HEK293 (cell line): Measurements from ENCODE around the gene CLTC.

Experiments used
- CTCF ChIA-PET: fragments of 350-600 bp; formaldehyde crosslinking; extraction: SDS; loops from one replicate; lab custom pipeline; 2021; ENCODE audit warnings: antibody characterized with exemption; lab: Yijun Ruan, JAX
- POLR2A ChIA-PET: fragments of 300-600 bp; formaldehyde crosslinking; extraction: SDS; loops from one replicate; lab custom pipeline; 2020; ENCODE audit warnings: antibody characterized with exemption, inconsistent platforms; lab: Yijun Ruan, JAX
- H3K27ac ChIP-seq: fragments of 200-500 bp; sonication (Bioruptor generic); 2 replicates; pipeline ENCODE4 v1.5.1; 2014; ENCODE audit warnings: low read depth, low read length, control low read depth, inconsistent platforms; ENCODE audit errors: extremely low read depth
- H3K36me3 ChIP-seq, 2 experiments: fragments of 200-500 bp in 1 of 2; sonication (Bioruptor generic) in 1 of 2; 1 replicate in 1 of 2; 2 replicates in 1 of 2; pipeline ENCODE4 v1.5.1; 2014 to 2017; ENCODE audit warnings: inconsistent platforms in 2 of 2, low read length in 2 of 2; ENCODE audit not compliant: control insufficient read depth in 2 of 2, insufficient read depth in 1 of 2
- H3K4me1 ChIP-seq: fragments of 200-500 bp; sonication (Bioruptor generic); 2 replicates; pipeline ENCODE4 v1.5.1; 2014; ENCODE audit warnings: mild to moderate bottlenecking, low read length, inconsistent platforms; ENCODE audit not compliant: control insufficient read depth, insufficient read depth
- H3K4me3 ChIP-seq: 2 replicates; pipeline ENCODE4 v1.5.1; 2011; ENCODE audit warnings: low read depth, mild to moderate bottlenecking, control low read depth, low read length, moderate library complexity
- H3K9me3 ChIP-seq: fragments of 200-500 bp; sonication (Bioruptor generic); 2 replicates; pipeline ENCODE4 v1.5.1; 2014; ENCODE audit warnings: low read depth, low read length, inconsistent platforms; ENCODE audit not compliant: control insufficient read depth, insufficient read depth
- GLI4 ChIP-seq: fragments of 450-650 bp; formaldehyde crosslinking; IDR thresholded peaks from 2 replicates; pipeline ENCODE4 v1.5.1; 2016; ENCODE audit warnings: missing biosample characterization, missing genetic modification characterization
- GLIS1 ChIP-seq: fragments of 450-650 bp; formaldehyde crosslinking; IDR thresholded peaks from 2 replicates; pipeline ENCODE4 v1.5.1; 2016; ENCODE audit warnings: missing biosample characterization, missing genetic modification characterization
- KLF8 ChIP-seq: fragments of 450-650 bp; formaldehyde crosslinking; IDR thresholded peaks from 2 replicates; pipeline ENCODE4 v1.5.1; 2016; ENCODE audit warnings: missing biosample characterization, missing genetic modification characterization
- OVOL3 ChIP-seq: fragments of 450-650 bp; formaldehyde crosslinking; IDR thresholded peaks from 2 replicates; pipeline ENCODE4 v1.5.1; 2016; ENCODE audit warnings: missing biosample characterization, missing genetic modification characterization
- SALL2 ChIP-seq: fragments of 450-650 bp; formaldehyde crosslinking; IDR thresholded peaks from 2 replicates; pipeline ENCODE4 v1.5.0; 2017; ENCODE audit warnings: missing biosample characterization, mild to moderate bottlenecking, missing genetic modification characterization, borderline replicate concordance
- ZBTB7A ChIP-seq: fragments of 450-650 bp; formaldehyde crosslinking; IDR thresholded peaks from 2 replicates; pipeline ENCODE4 v1.5.1; 2016; ENCODE audit warnings: low read depth, missing biosample characterization, missing genetic modification characterization
- ZNF112 ChIP-seq: fragments of 450-650 bp; formaldehyde crosslinking; IDR thresholded peaks from 2 replicates; pipeline ENCODE4 v1.5.0; 2017; ENCODE audit warnings: missing biosample characterization, missing genetic modification characterization
- ZNF169 ChIP-seq: fragments of 450-650 bp; formaldehyde crosslinking; IDR thresholded peaks from 2 replicates; pipeline ENCODE4 v1.5.1; 2016; ENCODE audit warnings: missing biosample characterization, missing genetic modification characterization
- ZNF239 ChIP-seq: fragments of 450-650 bp; formaldehyde crosslinking; IDR thresholded peaks from 2 replicates; pipeline ENCODE4 v1.5.1; 2016; ENCODE audit warnings: missing biosample characterization, missing genetic modification characterization
- ZNF248 ChIP-seq: fragments of 450-650 bp; formaldehyde crosslinking; IDR thresholded peaks from 2 replicates; pipeline ENCODE4 v1.5.1; 2017; ENCODE audit warnings: missing biosample characterization, missing genetic modification characterization
- ZNF341 ChIP-seq: fragments of 450-650 bp; formaldehyde crosslinking; IDR thresholded peaks from 2 replicates; pipeline ENCODE4; 2016; ENCODE audit warnings: low read depth, missing biosample characterization, missing genetic modification characterization
- ZNF366 ChIP-seq: fragments of 450-650 bp; formaldehyde crosslinking; conservative IDR thresholded peaks from 2 replicates; pipeline ENCODE4 v1.5.1; 2016; ENCODE audit warnings: missing biosample characterization, missing genetic modification characterization
- ZNF544 ChIP-seq: fragments of 450-650 bp; formaldehyde crosslinking; IDR thresholded peaks from 2 replicates; pipeline ENCODE4 v1.5.0; 2017; ENCODE audit warnings: missing biosample characterization, missing genetic modification characterization
- ZNF560 ChIP-seq: fragments of 450-650 bp; formaldehyde crosslinking; IDR thresholded peaks from 2 replicates; pipeline ENCODE4 v1.5.1; 2017; ENCODE audit warnings: missing biosample characterization, missing genetic modification characterization, borderline replicate concordance
- ZNF626 ChIP-seq: fragments of 450-650 bp; sonication (Bioruptor Pico); formaldehyde crosslinking; IDR thresholded peaks from 2 replicates; pipeline ENCODE4 v1.5.1; 2018; ENCODE audit warnings: missing biosample characterization, missing genetic modification characterization, inconsistent platforms
- ZNF658 ChIP-seq: fragments of 450-650 bp; formaldehyde crosslinking; IDR thresholded peaks from 2 replicates; pipeline ENCODE4; 2016; ENCODE audit warnings: missing biosample characterization, missing genetic modification characterization
- ZNF670 ChIP-seq: fragments of 450-650 bp; formaldehyde crosslinking; IDR thresholded peaks from 2 replicates; pipeline ENCODE4 v1.5.1; 2016; ENCODE audit warnings: missing biosample characterization, missing genetic modification characterization, low read depth
- ZNF792 ChIP-seq: fragments of 450-650 bp; formaldehyde crosslinking; IDR thresholded peaks from 2 replicates; pipeline ENCODE4 v1.5.1; 2016; ENCODE audit warnings: missing biosample characterization, missing genetic modification characterization
- ZNF830 ChIP-seq: fragments of 450-650 bp; IDR thresholded peaks from 2 replicates; pipeline ENCODE4 v1.5.0; 2018; ENCODE audit warnings: missing biosample characterization, missing genetic modification characterization, low read depth, mild to moderate bottlenecking, moderate library complexity
- TF ChIP-seq, protein P1 (sequence below): fragments of 450-650 bp; formaldehyde crosslinking; IDR thresholded peaks from 2 replicates; pipeline ENCODE4 v1.5.1; 2016; ENCODE audit warnings: missing biosample characterization, missing genetic modification characterization
- TF ChIP-seq, protein P2 (sequence below): fragments of 450-650 bp; formaldehyde crosslinking; IDR thresholded peaks from 2 replicates; pipeline ENCODE4 v1.5.1; 2017; ENCODE audit warnings: missing biosample characterization, missing genetic modification characterization
- TF ChIP-seq, protein P3 (sequence below): fragments of 450-650 bp; formaldehyde crosslinking; IDR thresholded peaks from 2 replicates; pipeline ENCODE4 v1.5.1; 2016; ENCODE audit warnings: missing biosample characterization, missing genetic modification characterization
- TF ChIP-seq, protein P4 (sequence below): fragments of 450-650 bp; formaldehyde crosslinking; IDR thresholded peaks from 2 replicates; pipeline ENCODE4 v1.5.1; 2016; ENCODE audit warnings: missing biosample characterization, missing genetic modification characterization

The CLTC gene

DNA sequence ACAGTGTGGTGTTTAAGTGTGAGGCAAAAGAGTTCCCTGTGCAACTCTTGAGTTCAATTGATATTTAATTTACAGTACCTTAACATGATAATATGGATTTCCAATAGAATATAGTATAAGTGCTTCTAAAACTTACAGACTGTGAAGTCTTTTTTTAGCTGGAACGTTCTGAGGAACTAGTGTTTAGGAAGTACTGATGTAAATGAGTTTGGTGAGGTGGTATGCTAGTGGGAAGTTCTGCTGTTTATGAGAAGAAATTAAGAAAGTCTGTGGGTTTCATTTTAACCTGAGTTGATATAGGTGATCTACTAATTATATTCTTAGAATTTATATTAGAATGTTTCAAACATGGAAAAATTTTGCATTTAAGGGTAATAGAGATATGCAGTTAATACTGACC, 55.5 kb downstream of the CLTC start:
- H3K9me3 ChIP-seq, result no peaks in the 10 kb centered on the region
- TF ChIP-seq ZNF626 (tag by site-specific recombination), result no peak
- no peak for TF ChIP-seq ZNF341 (tag by site-specific recombination)
- ChIA-PET CTCF (interaction anchor here (0.9 to 1.7 kb wide), 4 partner anchors 10 to 365 kb away, joined by 3 to 12 read pairs (median 4); no protein-coding TSS in a partner anchor), POLR2A (interaction anchor here (1.2 to 1.5 kb wide), 3 partner anchors 32 to 56 kb away, joined by 3 to 5 read pairs (median 4); partner anchors contain the start of genes CLTC, PTRH2 and VMP1)
- no peaks in the 10 kb centered on the region for H3K4me1 ChIP-seq
- H3K27ac ChIP-seq, result no peak overlapping the region
- no peak overlapping the region for H3K4me3 ChIP-seq
- peaks cover 88 to 95% of the 10 kb centered on the region in 2 experiments for H3K36me3 ChIP-seq

DNA sequence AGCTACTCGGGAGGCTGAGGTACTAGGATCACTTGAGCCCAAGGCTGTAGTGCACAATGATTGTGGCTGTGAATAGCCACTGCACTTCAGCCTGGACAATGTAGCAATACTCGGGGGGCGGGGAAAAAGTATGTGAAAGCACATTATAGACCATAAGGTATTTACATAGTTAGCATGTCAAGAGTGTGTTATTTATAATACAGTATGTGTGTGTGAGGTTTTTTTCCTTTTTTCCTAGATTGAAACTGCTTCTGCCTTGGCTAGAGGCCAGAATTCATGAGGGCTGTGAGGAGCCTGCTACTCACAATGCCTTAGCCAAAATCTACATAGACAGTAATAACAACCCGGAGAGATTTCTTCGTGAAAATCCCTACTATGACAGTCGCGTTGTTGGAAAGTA, 57.0 kb downstream of the CLTC start:
- POLR2A ChIA-PET, result interaction anchor here (0.6 to 1.5 kb wide), 2 partner anchors 11 to 57 kb away, joined by 4 to 5 read pairs; partner anchors contain the start of gene CLTC

DNA sequence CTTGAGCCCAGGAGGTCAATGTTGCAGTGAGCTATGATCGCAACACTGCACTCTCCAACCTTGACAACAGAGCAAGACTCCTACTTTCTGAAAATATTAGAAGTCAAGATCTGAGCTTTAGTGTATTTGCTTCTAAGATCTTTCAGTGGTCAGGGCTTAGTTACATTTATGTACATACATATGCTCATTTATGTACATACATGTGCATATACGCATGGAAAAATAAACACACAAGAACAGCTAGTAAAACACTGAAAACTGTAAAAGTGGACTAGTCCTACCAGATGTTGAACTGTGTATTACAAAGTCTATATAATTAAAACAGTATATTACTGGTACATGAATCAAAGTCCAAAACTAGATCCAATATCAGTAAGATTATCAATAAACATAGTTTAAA, 59.2 kb downstream of the CLTC start:
- ChIA-PET CTCF (interaction anchor here (0.6 to 0.7 kb wide), 2 partner anchors 88 to 371 kb away, joined by 3 read pairs; no protein-coding TSS in a partner anchor), POLR2A (no interaction called here)
- Histone ChIP-seq H3K4me1 (no peaks in the 10 kb centered on the region), H3K27ac (no peak overlapping the region), H3K4me3 (no peak overlapping the region), H3K36me3 (peaks cover 98 to 99% of the 10 kb centered on the region in 2 experiments), H3K9me3 (no peaks in the 10 kb centered on the region)
- TF ChIP-seq ZNF169 (tag by site-specific recombination) (no peak), ZNF560 (tag by site-specific recombination) (no peak), ZNF658 (tag by site-specific recombination) (no peak)
- TF ChIP-seq, protein P1, sequence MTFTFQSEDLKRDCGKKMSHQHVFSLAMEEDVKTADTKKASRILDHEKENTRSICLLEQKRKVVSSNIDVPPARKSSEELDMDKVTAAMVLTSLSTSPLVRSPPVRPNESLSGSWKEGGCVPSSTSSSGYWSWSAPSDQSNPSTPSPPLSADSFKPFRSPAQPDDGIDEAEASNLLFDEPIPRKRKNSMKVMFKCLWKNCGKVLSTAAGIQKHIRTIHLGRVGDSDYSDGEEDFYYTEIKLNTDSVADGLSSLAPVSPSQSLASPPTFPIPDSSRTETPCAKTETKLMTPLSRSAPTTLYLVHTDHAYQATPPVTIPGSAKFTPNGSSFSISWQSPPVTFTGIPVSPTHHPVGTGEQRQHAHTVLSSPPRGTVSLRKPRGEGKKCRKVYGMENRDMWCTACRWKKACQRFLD (tag by site-specific recombination), result no peak
- TF ChIP-seq, protein P2, sequence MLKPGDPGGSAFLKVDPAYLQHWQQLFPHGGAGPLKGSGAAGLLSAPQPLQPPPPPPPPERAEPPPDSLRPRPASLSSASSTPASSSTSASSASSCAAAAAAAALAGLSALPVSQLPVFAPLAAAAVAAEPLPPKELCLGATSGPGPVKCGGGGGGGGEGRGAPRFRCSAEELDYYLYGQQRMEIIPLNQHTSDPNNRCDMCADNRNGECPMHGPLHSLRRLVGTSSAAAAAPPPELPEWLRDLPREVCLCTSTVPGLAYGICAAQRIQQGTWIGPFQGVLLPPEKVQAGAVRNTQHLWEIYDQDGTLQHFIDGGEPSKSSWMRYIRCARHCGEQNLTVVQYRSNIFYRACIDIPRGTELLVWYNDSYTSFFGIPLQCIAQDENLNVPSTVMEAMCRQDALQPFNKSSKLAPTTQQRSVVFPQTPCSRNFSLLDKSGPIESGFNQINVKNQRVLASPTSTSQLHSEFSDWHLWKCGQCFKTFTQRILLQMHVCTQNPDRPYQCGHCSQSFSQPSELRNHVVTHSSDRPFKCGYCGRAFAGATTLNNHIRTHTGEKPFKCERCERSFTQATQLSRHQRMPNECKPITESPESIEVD (tag by site-specific recombination), result no peak

More for the DNA sequence above, 57.0 kb downstream of the CLTC start:
- Histone ChIP-seq H3K9me3 (no peaks in the 10 kb centered on the region), H3K4me1 (no peaks in the 10 kb centered on the region), H3K27ac (no peak overlapping the region), H3K4me3 (no peak overlapping the region), H3K36me3 (peaks cover 95 to 97% of the 10 kb centered on the region in 2 experiments)
- CTCF ChIA-PET, result no interaction called here
- TF ChIP-seq ZNF239 (tag by site-specific recombination) (no peak), KLF8 (no peak)
- TF ChIP-seq, protein P2 (tag by site-specific recombination), result peak; percentile 53

DNA sequence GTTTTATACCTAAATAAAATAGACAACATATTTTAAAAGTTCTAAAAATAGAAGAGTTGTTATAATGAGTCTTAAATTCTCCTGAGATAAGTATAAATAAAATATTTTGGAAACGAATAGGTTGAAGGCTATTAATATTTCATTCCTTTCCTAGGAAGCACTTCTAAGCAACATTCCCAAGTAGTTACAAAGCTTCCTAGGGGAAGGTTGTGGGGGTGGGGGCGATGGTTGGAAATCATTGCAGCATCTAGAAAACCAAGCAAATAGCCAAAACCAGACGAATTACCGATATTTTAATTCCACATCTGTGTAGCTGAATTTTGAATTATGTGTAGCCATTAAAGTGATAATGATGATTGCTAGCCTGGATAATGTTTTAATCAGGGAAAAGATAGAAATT, 60.6 kb downstream of the CLTC start:
- no peak overlapping the region for H3K27ac ChIP-seq
- no peaks in the 10 kb centered on the region for H3K9me3 ChIP-seq
- POLR2A ChIA-PET, result no interaction called here
- no peak overlapping the region for H3K4me3 ChIP-seq
- peaks cover 98 to 99% of the 10 kb centered on the region in 2 experiments for H3K36me3 ChIP-seq
- H3K4me1 ChIP-seq, result no peaks in the 10 kb centered on the region
- CTCF ChIA-PET, result no interaction called here
- TF ChIP-seq ZNF544 (tag by site-specific recombination), result no peak
- no peak for TF ChIP-seq ZNF248 (tag by site-specific recombination)
- TF ChIP-seq, protein P3, sequence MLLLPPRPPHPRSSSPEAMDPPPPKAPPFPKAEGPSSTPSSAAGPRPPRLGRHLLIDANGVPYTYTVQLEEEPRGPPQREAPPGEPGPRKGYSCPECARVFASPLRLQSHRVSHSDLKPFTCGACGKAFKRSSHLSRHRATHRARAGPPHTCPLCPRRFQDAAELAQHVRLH (tag by site-specific recombination), result no peak
- TF ChIP-seq, protein P4, sequence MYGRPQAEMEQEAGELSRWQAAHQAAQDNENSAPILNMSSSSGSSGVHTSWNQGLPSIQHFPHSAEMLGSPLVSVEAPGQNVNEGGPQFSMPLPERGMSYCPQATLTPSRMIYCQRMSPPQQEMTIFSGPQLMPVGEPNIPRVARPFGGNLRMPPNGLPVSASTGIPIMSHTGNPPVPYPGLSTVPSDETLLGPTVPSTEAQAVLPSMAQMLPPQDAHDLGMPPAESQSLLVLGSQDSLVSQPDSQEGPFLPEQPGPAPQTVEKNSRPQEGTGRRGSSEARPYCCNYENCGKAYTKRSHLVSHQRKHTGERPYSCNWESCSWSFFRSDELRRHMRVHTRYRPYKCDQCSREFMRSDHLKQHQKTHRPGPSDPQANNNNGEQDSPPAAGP (tag by site-specific recombination), result no peak
- no peak for TF ChIP-seq ZNF670 (tag by site-specific recombination)
- TF ChIP-seq GLIS1, result no peak
- TF ChIP-seq OVOL3, result no peak
- no peak for TF ChIP-seq ZBTB7A (tag by site-specific recombination)
- TF ChIP-seq ZNF112, result no peak
- no peak for TF ChIP-seq ZNF366 (tag by site-specific recombination)
- no peak for TF ChIP-seq SALL2 (tag by site-specific recombination)
- TF ChIP-seq GLI4 (tag by site-specific recombination), result no peak
- no peak for TF ChIP-seq ZNF830 (tag by site-specific recombination)
- no peak for TF ChIP-seq ZNF792 (tag by site-specific recombination)
